Activated T-cell treated with anti-CD3 and anti-CD28 coated beads, Interleukin-2, amount 50 U/mL, for 1 hour (primary cell): ENCODE measurements around the gene S100A9.

Experiments used
- DNase-seq: peaks from one replicate; pipeline ENCODE4 v3.0.0-alpha.2; 2020

Gene S100A9

DNA sequence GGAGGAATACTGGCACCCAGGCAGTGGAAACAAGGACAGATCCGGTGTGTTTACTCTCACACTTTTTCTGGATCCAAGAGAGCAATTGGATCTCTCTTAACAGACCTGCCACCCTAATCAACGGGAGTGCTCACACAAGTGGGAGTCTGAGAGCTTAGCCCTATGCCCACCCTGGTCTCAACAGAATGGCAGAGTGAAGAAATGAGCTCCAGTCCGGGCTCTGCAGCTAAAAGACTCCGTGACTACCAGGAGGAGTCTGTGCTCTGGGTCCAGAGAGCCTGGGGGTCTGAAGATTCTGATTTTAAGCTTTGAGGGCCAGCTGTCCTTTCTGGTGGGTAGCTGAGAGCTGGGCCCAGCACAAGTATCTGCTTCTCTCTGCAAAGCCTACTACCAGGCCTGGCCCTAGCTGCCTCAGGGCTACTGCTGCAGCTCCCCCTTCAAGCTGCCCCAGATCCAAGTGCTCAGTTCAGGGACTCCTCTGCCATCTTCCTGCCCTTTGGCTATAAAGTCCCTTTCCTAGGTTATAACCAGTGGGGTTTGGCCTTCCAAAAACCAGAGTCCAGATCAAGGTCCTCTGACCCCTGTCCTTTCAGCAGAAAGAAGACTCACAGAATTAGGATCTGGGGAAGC, 3.9 kb downstream of the S100A9 start:
- no peak for DNase-seq

DNA sequence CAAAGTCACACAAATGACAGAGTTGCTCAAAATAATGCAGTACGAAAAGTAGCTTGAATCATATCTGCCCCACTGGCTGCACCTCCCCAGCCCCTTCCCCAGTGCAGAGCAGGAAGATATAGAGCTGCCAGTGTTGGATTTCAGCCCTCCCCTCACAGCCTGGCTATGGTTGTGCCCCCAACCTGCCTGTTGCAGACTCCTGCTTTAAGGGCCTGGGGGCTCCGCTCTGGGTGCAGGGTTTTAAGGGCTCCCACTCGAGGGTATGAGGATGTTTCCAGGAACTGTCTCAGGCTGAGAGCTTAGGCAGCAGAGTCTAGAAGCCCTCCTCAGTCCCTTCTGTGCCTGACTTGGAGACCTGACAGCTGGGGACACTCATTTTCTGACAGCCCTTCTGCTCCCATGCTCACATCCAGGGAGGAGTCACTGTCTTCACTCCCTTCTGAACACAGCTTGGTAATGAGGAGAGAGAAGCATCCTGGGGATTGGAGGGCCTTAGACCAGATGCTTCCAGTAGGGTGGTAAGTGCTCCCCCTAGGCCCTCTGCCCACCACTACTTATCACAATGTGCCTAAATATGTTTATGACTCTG, 4.6 kb downstream of the S100A9 start:
- DNase-seq, result no peak

DNA sequence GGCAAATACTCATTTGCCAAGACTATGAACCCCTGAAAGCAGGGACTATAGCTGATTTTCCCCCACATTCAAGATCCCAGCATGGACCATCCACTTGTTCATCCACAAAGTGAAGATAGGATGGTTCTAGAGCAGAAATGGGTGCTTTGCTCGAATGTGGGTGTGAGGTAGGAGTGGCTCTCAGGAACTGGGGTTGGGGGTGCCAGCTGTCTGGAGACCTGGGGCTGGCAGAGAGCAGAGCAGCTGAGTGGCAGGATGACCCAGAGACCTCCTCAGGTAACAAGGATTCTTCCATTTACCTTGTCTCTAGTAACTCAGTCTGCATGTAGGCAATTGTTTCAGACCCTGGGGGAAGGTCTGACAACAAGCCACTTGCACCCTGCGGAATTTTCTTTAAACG, 6.0 kb downstream of the S100A9 start:
- DNase-seq, result no peak

DNA sequence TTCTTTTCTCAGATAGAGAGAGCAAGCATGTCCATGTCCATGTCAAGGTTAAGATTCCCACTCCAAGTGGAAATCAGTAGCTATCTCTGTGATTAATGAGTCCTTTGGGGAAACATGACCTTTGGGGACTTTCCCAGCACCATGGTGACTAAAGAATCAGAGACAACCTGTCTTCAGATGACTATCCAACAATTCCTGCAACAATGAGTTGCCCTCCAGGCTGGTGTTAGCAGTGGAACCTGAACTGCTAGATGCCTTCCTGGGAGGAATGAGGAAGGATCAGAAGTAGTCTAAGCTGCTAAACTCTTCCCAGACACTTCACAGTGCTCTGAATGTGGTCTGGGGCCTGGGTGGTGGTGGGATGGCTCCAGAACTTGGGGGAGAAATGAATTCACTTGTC, 6.5 kb downstream of the S100A9 start:
- DNase-seq, result no peak

DNA sequence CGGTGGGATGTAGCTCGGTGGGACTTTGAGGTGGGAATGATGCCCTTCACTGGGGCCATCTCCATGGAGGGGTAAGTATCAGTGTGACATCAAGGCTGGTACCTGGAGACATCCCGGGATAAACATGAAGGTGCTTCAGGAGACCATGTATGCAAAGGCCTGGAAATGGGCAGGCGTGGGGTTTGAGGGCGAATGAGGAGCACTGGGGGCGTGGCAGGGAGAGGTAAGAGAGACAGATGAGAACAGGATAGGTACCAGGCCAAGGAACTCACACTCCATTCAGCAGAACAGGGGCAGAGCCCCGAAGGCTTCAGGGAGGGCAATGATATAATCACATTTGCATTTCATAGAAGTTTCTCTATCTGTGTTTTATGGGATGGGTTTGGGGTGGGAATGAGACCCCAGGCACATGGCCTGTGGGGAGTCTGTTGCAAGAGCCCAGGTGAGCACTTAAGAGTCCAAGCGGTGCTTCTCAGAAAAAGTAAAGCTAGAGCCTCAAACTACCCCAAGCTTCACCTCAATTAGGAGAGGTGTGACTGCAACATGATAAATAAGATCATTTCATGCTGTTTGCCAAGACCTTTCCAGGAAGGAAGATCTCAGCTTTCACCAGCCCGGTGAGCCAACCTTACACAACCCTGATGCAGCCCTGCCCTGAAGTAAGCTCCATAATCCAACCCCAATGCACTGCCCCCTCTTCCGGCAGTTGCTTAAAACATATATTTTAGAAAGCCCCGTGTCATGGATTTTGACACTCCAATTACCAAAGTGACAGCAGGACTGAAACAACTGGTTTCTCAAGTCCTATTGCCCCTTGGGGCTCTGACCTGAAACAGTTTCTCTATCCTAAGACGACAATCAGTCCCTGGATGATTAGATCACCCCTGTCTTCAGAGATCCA, 7.4 kb downstream of the S100A9 start:
- DNase-seq, result no peak

DNA sequence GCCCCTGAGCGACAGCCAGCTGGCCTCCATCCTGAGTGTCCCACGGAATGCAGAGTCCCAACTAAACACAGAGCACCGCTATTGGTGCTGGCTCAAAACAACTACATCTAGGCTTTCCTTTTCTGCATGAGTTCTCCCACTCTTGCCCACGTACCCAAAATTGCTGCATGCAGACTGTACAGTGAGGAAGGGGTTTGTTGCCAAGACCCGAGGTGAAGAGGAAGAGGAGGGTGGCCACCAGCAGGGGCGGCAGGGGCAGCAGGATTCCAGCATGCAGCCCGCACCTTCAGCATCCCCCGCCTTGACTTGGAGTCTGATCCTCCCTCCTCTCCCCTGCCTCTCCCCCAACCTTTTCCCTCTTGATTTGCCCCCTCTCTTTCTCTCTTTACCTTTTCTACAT, 8.0 kb downstream of the S100A9 start:
- no peak for DNase-seq

DNA sequence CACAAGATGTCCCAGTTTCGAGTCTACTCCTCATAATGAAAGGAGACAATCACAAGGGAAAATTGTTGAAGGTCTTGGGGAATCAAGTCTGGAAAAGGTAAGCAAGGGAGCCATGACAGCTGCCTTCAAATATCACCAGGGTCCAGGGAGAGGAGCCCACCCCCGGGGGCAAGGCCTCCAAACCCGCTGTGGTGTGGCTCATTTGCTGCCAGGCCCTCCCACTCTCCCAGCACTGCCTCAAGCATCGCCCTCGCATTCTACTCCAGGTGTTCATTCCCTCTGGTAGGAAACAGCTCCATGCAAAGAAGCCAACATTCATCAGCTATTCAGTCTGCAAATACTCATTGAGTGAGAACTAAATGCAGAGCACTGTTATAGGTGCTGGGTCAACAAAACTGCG, 8.6 kb downstream of the S100A9 start:
- DNase-seq, result no peak

DNA sequence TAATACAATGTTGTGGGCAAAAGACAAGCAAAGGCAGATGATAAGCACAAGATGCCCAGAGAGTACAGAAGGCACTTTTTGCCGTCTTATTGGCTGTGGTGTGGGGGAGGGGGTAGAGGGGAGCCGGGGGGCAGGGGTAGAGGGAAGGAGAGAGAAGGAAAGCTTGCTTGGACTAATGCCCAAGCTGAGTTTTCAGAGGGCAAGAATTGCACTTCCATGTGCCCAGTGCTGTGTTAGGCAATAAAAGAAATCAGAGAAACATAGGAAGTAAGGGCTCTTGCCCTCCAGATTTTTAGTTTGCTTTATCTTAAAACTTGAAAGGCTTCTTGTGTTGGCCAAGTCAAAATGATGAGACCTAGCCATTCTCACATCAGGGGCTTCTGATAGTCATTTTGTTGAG, 9.4 kb downstream of the S100A9 start:
- DNase-seq, result no peak

DNA sequence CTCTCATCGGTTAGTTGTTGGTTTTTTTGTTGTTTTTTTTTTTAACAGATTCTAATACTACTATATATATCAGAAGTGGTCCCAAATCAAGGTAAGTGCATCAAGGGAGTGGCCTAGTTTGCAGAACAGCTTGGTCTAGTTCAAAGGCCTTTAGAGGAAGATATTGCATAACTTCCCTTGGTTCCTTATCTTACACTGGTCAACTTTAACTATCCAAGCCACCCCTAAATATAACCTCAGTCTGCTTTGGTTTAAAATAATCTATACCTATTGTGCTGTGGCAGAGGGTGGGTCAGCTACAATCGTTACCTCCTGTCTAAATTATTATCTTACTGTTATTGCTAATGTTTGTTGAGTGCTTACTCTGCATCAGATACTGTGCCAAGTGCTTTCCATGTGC, 10.8 kb downstream of the S100A9 start:
- DNase-seq, result no peak

DNA sequence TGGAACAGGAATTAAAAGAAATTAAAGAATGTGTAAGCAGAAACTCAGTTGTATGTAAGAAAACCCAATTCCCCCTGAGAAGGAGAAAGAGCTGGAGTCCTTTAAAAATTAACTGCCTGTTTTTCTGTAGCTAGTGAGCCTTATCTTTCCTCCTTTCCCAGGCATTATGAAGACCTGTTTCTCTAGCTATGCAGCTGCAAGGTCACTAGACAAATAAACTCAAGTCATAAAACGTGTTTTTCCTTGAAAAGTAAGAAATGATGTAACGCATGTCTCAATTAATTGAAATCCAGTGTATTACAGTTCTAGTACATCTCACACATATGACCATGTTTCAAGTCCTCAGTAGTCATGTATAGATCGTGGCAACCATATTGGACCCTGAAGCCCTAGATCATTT, 12.5 kb downstream of the S100A9 start:
- no peak for DNase-seq

DNA sequence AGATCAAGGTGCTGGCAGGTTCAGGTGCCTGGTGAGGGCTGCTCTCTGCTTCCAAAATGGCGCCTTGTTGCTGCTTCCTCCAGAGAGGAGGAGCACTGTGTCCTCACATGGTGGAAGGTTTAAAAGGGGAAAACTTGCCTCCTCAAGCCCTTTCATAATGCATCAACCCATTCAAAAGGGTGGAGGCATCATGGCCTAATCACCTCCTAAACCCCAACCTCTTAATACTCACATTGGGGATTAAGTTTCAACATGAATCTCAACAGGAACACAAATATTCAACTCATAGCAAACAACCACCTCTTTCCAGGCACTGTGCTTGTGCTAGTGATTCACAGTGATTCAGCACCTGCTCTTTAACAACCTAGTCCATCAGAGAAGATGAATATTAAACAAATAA, 13.6 kb downstream of the S100A9 start:
- DNase-seq, result no peak

DNA sequence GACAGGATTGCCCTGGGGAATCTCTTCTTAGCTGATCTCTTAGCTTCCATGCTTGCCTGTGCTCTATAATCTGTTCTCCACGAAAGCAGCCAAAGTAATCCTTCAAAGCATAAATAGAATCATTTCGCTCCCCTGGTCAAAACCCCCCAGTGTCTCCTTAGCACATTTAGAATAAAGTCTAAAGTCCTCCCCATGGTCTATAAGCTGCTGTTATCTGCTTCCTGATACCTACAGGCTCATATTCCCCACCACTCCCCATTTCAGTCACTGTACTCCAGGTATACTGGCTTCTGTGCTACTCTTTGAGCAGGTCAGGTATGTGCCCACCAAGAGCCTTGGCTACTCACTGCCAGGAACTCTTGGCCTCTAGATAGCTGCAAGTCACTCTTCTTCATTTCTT, 14.9 kb downstream of the S100A9 start:
- DNase-seq, result no peak

DNA sequence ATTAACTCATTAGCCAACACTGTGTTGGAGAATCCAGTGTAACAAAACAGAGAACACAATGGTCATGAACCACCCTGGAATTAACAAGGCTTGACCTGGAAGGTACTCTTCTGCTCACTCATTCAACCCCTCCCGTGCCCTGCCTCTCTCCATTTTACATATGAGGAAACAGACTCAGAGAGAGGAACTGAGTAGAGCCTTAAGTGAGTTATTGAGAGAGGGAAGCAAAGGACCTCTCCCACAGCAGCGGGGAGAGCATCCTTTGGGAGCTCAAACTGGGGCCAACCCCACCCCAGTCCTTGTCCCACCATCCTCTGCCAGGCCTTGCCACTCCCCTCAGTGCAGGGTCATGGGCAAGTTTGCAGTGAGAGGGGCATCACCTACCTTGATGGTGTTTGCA, 16.4 kb downstream of the S100A9 start:
- no peak for DNase-seq

DNA sequence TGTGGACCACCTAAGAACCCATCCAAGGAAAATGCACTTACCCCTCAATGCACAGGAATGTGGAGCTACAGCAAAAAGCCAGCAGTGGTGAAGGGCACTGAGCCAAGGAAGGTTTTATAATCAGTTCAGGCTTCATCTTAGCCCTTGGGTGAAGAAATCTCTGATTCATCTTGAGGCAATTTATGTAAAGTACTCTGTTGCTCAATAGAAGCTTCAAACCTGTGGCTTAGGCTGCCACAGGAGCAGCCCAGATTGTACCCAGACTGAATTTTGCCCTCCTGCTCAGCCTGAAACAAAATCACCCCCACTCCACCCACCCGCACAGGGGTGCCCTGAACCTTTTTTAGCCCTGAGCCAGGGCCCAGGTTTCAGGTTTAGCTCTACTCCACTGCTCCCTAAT, 17.9 kb downstream of the S100A9 start, which contains the start of gene S100A12:
Gene S100A12, minus strand, starts transcription at position 111 of the 400 bp plus-strand sequence. CDS start 1,029 bp downstream, outside the sequence.
- DNase-seq, result no peak

DNA sequence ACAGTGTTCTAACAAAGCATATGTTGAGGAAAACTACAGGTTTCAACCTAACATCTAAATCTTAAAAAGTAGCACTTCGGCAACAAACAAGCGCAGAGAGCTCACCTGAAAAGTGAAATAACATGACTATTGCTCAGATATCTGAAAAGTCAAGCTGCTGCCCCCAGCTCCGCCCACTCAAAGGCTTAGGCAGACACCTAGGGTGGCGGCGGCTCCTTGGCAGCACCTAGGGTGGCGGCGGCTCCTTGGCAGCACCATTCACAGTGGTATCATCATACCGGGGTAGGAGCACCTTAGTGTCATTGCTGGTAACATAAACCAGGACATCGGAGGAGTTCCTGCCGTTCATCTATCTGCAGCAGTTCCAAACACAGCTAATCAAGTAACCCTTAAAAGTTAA, 21.9 kb downstream of the S100A9 start:
- no peak for DNase-seq

DNA sequence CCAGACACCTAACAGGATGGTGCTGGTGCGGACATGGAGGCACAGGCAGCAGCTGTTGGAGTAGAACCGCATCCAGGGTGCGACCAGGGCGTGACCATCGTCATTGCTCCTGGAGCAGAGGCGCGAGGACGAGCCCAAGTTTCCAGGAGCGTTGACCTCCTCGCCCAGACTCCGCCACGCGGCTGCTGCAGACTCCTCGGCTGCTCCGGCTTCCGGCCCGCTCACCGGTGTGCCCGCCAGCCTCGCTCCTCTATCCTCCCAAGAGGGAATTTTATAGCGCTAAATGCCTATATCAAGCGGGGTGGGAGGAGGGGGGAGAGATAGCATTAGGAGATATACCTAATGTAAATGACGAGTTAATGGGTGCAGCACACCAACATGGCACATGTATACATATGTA, 23.1 kb downstream of the S100A9 start:
- DNase-seq, result no peak

DNA sequence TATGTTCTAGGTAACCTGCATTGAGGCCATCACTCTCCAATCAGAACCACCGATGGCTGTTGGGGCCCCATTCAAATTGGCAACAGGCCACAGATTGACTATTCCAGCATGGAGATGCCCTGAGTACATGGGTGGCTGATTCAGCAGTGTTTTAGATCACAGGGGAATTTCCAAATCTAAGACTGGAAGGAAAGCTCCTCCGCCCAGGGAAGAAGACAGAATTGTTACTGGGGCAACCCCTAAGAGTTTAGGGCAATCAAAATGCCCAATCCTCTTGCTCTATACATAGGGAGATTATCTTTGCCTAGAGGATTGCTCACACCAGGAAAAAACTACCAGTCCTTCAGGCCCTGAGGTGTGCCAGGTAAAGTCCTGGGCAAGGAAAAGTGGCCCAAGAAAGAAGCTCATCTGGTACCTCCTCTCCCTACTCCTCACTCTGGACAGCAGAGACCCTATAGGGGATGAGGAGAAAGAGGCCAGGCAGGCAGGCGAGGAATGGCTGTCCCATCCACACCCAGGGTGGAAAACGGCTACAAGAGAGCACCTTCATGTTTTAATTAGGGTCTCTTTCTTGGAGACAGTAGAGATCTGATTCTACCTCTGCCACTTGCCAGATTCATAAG, 27.4 kb downstream of the S100A9 start:
- no peak for DNase-seq

DNA sequence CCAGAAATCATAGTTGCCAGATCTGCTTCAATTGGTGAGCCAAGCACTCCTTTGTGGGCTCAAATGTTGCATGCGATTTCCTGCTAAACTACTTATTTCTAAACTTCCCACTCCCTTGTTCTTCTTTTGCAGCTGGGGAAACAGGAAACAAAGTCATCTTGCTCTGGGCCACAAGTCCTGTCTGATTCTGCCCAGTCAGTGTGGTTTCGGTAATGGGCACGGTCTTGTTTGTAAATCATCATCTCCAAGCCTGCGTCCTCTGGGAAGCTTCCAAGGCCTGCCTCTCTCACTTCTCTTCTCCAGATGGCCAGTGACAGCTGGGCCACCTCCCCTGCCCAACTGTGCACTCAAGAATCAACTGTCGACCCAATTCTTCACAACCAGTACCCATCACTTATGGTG, 28.8 kb downstream of the S100A9 start:
- no peak for DNase-seq

DNA sequence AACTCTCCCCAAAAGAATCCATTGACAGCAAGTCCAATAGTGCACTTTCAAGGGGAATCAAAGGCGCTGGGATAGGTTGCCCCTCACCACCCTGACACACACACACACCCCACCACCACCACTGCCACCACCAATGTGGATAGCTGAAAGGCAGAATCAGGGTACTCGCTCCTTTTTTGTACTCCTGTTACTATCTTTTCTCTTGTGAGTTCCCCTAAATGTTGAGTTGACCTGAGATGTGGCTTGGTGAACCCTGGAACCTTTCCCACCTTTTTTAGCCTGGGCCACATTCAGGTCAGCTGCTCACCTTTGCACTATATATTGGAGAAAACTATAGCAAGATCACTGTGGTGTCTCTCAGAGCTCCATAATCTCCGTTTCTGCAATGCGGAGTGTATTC, 29.3 kb downstream of the S100A9 start:
- no peak for DNase-seq

DNA sequence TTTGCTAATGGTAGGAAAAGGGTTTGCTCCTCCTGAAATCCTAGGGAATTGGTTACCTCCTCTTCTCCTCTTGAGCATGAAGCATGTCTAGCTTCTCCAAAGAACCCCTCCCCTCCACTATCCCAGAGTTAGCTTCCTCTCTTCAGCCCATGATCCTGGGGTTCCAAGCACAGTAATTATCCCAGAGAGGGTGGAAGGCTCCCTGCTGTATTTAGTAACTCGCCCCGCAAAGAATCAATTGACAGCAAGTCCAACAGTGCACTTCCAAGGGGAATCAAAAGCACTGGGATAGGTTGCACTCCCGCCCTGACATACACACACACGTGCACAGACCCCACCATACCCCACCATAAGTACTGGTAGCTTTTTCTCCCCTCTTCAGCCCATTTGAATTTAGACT, 30.1 kb downstream of the S100A9 start:
- no peak for DNase-seq

DNA sequence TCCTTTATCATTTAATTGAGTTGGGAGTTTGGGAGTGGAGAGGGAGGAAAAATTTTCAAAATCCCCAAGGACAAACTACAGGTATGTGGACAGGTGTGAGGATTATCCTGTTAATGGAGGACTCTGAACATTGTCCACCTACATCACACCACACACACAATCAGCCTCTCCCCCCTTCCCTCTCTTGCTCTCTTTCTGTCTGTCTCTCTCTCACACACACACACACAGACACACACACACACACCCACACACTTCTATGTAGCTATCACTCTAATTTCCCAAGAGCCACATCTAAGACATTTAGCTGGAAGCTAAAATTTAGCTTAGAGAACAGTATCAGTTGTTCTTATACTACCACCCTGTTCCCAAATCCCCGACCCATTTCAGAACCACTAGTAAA, 31.7 kb downstream of the S100A9 start:
- no peak for DNase-seq

DNA sequence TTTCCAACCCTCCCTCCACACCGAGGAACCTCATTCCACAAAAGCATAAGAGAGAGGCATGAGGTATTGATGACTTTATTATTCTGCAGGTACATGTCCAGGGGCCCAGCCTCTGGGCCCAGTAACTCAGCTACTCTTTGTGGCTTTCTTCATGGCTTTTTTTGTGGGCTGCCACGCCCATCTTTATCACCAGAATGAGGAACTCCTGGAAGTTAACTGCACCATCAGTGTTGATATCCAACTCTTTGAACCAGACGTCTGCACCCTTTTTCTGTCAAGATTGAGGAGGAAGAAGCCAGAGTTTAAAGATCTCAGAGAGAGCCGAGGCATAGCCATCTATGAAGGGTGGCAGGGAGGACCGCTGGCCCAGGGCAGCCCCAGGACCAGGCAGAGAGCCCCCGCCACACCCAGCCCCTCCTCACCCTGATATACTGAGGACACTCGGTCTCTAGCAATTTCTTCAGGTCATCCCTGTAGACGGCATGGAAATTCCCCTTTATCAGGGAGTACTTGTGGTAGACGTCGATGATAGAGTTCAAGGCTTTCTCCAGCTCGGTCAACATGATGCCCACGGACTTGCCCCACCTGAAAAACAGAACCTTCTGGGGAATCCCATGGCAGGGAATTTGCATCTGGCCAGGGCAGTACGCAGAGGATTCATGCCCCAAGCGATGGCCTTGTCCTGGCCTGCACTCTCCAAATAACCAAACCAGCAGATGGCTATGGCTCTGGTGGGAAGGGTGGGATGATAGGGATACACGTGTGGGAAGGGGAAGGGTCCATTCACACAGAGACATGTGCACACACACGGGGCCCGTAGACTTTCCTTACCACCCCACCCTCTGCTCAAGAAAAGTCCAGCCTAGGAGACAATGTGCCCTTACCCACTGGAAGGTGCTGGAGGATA, 32.6 kb downstream of the S100A9 start:
- DNase-seq, result no peak
